NCI-H446 treated with DMSO at 0.1 percent for 48 hours (cell line): ENCODE measurements around the gene MYO1H.

Experiments
- DNase-seq: peaks from one replicate; lab custom pipeline; 2025; lab: John Stamatoyannopoulos, UW

Gene MYO1H

DNA sequence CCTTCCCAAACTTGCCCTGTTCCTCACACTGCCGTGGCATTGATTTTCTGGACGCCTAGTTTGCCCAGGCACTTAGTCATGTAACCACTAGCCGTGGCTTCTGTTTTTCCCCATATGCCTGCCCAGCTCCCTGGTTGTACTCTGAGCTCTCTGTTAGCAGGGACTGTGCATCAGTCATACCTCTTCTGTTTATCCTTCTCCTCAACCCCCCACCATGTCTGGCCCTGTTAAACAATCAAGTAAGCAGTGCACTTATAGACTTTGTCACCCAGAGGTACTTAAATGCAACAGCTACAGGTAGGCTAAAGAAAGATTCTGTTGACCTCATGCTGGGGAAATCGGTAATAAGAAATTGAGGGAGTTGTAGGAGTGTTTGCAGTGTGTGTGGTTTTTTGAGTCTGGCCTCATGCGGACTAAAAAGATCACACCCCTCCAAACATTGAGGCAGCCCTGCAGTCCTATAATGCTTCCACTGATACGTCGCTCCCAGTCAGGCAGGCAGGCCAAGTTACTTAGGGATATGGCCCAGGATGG lies 146.7 kb downstream of the MYO1H start:
- DNase-seq: no peak

DNA sequence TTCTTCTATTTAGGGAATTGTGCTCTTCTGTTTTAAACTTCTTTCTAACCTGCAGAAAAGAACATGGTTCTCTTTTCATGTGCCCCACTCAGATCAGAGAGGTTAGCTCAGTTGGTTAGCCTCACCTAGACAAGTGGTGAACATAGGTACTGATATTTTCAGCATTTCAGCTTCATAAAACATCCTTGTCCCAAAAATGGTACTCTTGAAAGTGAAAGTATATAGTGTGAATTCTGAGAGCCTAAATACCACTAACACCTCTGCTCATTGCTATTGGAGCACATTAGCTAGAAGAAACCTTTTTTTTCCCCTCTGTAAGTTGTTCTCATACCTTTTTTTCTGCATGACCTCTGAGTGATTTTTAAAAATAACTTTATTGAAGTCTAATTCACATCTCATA lies 147.3 kb downstream of the MYO1H start:
- no peak for DNase-seq

DNA sequence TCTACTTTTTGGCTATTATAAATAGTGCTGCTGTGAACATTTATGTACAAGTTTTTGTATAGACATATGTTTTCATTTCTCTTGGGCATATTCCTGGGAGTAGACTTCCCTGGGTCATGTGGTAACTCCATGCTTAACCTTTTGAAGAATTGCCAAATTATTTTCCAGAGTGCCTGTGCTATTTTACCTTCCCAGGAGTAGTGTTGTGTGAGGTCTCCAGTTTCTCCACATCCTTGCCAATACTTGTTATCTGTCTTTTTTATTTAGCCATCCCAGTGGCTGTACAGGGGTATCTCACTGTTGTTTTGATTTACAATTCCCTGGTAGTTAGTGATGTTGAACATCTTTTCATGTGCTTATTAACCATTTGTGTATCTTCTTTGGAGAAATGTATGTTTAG lies 148.6 kb downstream of the MYO1H start:
- DNase-seq: no peak

DNA sequence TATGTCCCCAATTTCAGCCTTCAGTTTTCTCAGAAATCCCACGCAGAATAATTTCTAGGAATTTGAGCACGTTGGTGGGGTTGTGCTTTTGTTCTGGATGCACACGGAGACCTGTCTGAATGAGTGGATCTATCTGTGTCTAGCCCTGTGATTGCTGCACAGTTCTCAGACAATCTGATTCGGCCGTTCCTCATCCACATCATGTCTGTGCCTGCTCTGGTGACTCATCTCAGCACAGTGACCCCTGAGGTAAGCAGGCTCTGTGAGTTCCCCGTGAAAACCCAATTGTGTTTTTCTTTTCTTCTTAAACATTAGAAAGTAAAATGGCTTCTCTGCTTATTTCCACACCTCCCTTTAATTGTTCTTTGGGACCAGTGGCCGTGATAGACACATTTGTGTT lies 150.0 kb downstream of the MYO1H start:
- DNase-seq: no peak
